ENCODE results near the gene LIME1. TPM values are rescaled to one million over a fixed set of nuclear protein-coding genes. Genes with fewer than 3 reads are reported as not detected.

LIME1 gene
- total and polyA plus RNA-seq, 10 of the 15 experiments (the other 5 are each of a cell fraction or from before 2014, with no cell fraction given): 0.35 to 154 (median 49.9) TPM

GRCh38 chr20:63783970-63784369, 47.5 kb downstream of the LIME1 start:
- ChIA-PET CTCF (interaction anchor here (0.8 to 4.2 kb wide), 3 partner anchors 10 to 80 kb away, joined by 3 to 38 read pairs (median 5); partner anchors contain the start of genes ARFRP1, TPD52L2 and ZGPAT), SMC1A (ENCODE audit: uncharacterized antibody, unreplicated experiment) (interaction anchor here (4.0 kb wide), 1 partner anchor 80 kb away, joined by 19 read pairs; the partner anchor contains the start of gene TPD52L2), RAD21 (ENCODE audit: unreplicated experiment) (interaction anchor here (1.0 to 1.3 kb wide), 4 partner anchors 72 to 142 kb away, joined by 3 to 4 read pairs (median 3); partner anchors contain the start of gene TPD52L2), POLR2A (no interaction called here)
- no peaks in the 10 kb centered on the region for H3K9me3 ChIP-seq (replicated peaks; ENCODE audit: control insufficient read depth, insufficient read depth, low read length)
- H3K27me3 ChIP-seq (replicated peaks in 1 of 2; ENCODE audit: control insufficient read depth in 2 of 2, insufficient read depth in 2 of 2, low read length in 1 of 2): no peaks in the 10 kb centered on the region
- BruUV-seq (replicated peaks): no TSS peak
- ATAC-seq: no peak
- FAIRE-seq: no peak
- no peaks in the 10 kb centered on the region for H3K79me2 ChIP-seq (ENCODE audit: control insufficient read depth, insufficient read depth, low read length)
- no peak overlapping the region for H3K9ac ChIP-seq (ENCODE audit: control insufficient read depth, insufficient read depth, low read length)
- no peak for TF ChIP-seq SREBF1 (IDR thresholded peaks at IDR 0.05; ENCODE audit: low read length)
- TF ChIP-seq USF1 (IDR thresholded peaks at IDR 0.05; ENCODE audit: borderline replicate concordance, extremely low read length, insufficient read depth, low read depth, low read length): no peak
- no peak for TF ChIP-seq ZBED1 (IDR thresholded peaks at IDR 0.05; ENCODE audit: borderline replicate concordance)
- no peak for TF ChIP-seq POLR2AphosphoS2 (IDR thresholded peaks at IDR 0.05; ENCODE audit: low read depth, low read length)
- no peak for TF ChIP-seq ESRRA (IDR thresholded peaks at IDR 0.05; ENCODE audit: low read length)
- TF ChIP-seq MEF2B (IDR thresholded peaks at IDR 0.05; ENCODE audit: partially characterized antibody, poor library complexity, severe bottlenecking): no peak
- TF ChIP-seq LARP7 (IDR thresholded peaks at IDR 0.05): no peak
- TF ChIP-seq FOS (IDR thresholded peaks at IDR 0.05; ENCODE audit: borderline replicate concordance, extremely low read depth, insufficient read length): no peak
- no peak for TF ChIP-seq ZNF384 (IDR thresholded peaks at IDR 0.05; ENCODE audit: borderline replicate concordance, low read depth, low read length)
- TF ChIP-seq SKIL (IDR thresholded peaks at IDR 0.05; ENCODE audit: low read depth, poor library complexity, severe bottlenecking): no peak
- no peak for TF ChIP-seq TBL1XR1 (IDR thresholded peaks at IDR 0.05; ENCODE audit: low read depth, low read length)
- no peak for TF ChIP-seq RCOR1 (conservative IDR thresholded peaks at IDR 0.05; ENCODE audit: low read depth, low read length)
- TF ChIP-seq DPF2 (IDR thresholded peaks at IDR 0.05): no peak
- TF ChIP-seq NR2F1 (conservative IDR thresholded peaks at IDR 0.05): no peak
- TF ChIP-seq NFIC (IDR thresholded peaks at IDR 0.05; ENCODE audit: low read depth, low read length): no peak
- TF ChIP-seq CBFB (IDR thresholded peaks at IDR 0.05; ENCODE audit: low read depth): no peak
- no peak for TF ChIP-seq ATF7 (IDR thresholded peaks at IDR 0.05; ENCODE audit: low read depth)
- no peak for TF ChIP-seq BMI1 (IDR thresholded peaks at IDR 0.05; ENCODE audit: borderline replicate concordance)
- H3K27ac ChIP-seq (ENCODE audit: control insufficient read depth, insufficient read depth): no peak overlapping the region
- no peak overlapping the region for H3K4me3 ChIP-seq
- H3K4me2 ChIP-seq (ENCODE audit: control insufficient read depth, insufficient read depth): no peak overlapping the region
- DNase-seq (ENCODE audit: low read depth, low spot score): no peak
- peaks cover 8% of the 10 kb centered on the region for H3K4me1 ChIP-seq (ENCODE audit: control insufficient read depth, insufficient read depth, low read length)
- no peak overlapping the region for H2AFZ ChIP-seq (ENCODE audit: control insufficient read depth, low read depth, low read length)
- H4K20me1 ChIP-seq (ENCODE audit: control insufficient read depth, insufficient read depth): no peaks in the 10 kb centered on the region
- in situ Hi-C loops (cut with MboI): no loop called here
- no peaks in the 10 kb centered on the region for H3K36me3 ChIP-seq (ENCODE audit: control insufficient read depth in 2 of 2, insufficient read depth in 2 of 2, low read length in 1 of 2)
- WGBS (ENCODE audit: insufficient coverage, insufficient replicate concordance, low lambda C conversion rate, missing lambda C conversion rate): 75% methylated on average over 16 of the region's 16 CpGs
- intact Hi-C loops (cut with micrococcal nuclease; ENCODE audit: unreplicated experiment): no loop called here

All from GM12878 (cell line).